Astrocyte (in vitro differentiated cells and primary cell): Measurements from ENCODE around the gene CNTLN.

Experiments
- CTCF ChIP-seq: IDR thresholded peaks from 2 replicates; pipeline ENCODE4 v1.5.1; 2011; ENCODE audit warnings: low read depth, mild to moderate bottlenecking, inconsistent platforms, low read length, moderate library complexity; ENCODE audit not compliant: insufficient read depth
- EZH2 ChIP-seq: IDR thresholded peaks from 2 replicates; pipeline ENCODE4 v1.6.1; 2012; ENCODE audit warnings: mild to moderate bottlenecking, low read length, inconsistent platforms; ENCODE audit not compliant: insufficient read depth

DNA sequence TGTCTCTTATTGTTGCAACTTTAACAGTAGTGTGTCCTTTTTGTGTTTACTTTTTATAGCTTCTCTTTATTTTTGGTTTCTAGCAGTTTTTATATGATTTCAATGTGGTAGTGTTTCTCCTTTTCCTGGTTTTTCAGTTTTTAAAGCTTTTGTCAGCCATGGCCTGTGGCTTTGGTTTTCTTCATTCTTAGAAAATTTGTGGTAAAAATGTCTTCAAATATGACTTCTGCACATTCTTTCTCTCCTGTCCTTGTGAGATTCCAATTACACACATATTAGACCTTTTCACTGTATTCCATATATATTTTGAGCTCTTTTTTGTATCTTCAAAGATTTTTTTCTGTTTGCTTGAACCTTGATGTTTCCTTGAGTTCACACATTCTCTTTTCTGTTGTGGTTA lies 180.5 kb downstream of the CNTLN start:
- TF ChIP-seq EZH2 = no peak
- TF ChIP-seq CTCF = no peak
